ENCODE data around the gene RPP30. TPM values are rescaled to one million over a fixed set of nuclear protein-coding genes. Genes with fewer than 3 reads are reported as not detected.
A peak's percentile ranks its signal among the peaks of the same experiment; 100 is the strongest.

The RPP30 gene
- total and polyA plus RNA-seq, 2 experiments from 2014 or later: 23.6 to 48.4 TPM

GRCh38 chr10:90913774-90914420 lies 42.1 kb downstream of the RPP30 start:
- TF ChIP-seq, protein P1, sequence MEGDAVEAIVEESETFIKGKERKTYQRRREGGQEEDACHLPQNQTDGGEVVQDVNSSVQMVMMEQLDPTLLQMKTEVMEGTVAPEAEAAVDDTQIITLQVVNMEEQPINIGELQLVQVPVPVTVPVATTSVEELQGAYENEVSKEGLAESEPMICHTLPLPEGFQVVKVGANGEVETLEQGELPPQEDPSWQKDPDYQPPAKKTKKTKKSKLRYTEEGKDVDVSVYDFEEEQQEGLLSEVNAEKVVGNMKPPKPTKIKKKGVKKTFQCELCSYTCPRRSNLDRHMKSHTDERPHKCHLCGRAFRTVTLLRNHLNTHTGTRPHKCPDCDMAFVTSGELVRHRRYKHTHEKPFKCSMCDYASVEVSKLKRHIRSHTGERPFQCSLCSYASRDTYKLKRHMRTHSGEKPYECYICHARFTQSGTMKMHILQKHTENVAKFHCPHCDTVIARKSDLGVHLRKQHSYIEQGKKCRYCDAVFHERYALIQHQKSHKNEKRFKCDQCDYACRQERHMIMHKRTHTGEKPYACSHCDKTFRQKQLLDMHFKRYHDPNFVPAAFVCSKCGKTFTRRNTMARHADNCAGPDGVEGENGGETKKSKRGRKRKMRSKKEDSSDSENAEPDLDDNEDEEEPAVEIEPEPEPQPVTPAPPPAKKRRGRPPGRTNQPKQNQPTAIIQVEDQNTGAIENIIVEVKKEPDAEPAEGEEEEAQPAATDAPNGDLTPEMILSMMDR (IDR thresholded peaks at IDR 0.05; ENCODE audit: low read depth, low read length): no peak
- Histone ChIP-seq H3K27ac (no peak overlapping the region), H3K9me3 (ENCODE audit: low read depth) (no peaks in the 10 kb centered on the region), H3K4me1 (ENCODE audit: low read depth) (peaks cover 30% of the 10 kb centered on the region), H3K4me3 (no peak overlapping the region), H3K27me3 (no peaks in the 10 kb centered on the region), H3K36me3 (no peaks in the 10 kb centered on the region)
- no peak for DNase-seq (ENCODE audit: low read depth in 1 of 2, low spot score in 1 of 2)

DNA sequence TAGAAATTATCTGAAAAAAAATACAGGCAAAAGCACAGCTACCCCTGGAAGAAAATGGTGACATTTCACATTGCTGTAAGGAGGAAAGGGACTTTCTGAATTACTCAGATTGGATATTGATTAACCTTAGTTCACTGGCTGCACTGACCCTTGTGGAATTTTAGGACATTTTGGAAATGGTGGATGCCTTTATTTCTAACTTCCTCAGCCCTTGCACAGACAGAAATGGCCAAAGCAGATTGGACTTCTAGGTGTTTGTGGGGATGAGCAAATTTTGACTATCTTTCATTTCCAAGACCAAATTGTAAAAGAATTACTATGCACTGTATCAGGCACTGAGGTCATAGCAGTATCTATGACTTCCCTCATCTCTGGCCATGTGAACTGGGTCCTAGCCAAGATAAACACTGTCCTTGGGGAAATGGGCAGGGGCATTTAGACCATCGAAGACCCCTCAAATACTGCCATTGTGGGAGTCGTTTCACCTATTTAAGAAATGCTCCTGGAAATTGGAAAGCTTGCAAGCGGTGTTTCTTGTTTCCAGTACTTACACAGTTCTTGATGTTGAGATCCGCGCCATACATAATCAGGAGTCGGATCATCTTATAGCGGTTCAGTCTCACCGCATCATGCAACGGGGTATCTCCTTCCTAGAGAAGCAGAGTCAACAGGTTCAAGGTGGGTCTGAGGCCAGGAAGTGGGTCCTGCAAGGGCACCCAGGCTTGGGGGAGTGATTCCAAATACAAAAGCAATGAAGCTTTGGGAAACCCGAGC lies 43.4 kb downstream of the RPP30 start:
- Histone ChIP-seq H3K4me3 (no peak overlapping the region), H3K27me3 (no peaks in the 10 kb centered on the region), H3K4me1 (ENCODE audit: low read depth) (peaks cover 42% of the 10 kb centered on the region), H3K9me3 (ENCODE audit: low read depth) (no peaks in the 10 kb centered on the region), H3K36me3 (no peaks in the 10 kb centered on the region), H3K27ac (no peak overlapping the region)
- TF ChIP-seq, protein P1 (IDR thresholded peaks at IDR 0.05; ENCODE audit: low read depth, low read length): no peak
- DNase-seq (ENCODE audit: low read depth in 1 of 2, low spot score in 1 of 2): no peak

GRCh38 chr10:90915766-90916075 lies 43.9 kb downstream of the RPP30 start:
- TF ChIP-seq, protein P1 (IDR thresholded peaks at IDR 0.05; ENCODE audit: low read depth, low read length): no peak
- peaks cover 48% of the 10 kb centered on the region for H3K4me1 ChIP-seq (ENCODE audit: low read depth)
- no peaks in the 10 kb centered on the region for H3K36me3 ChIP-seq
- no peak overlapping the region for H3K4me3 ChIP-seq
- no peaks in the 10 kb centered on the region for H3K9me3 ChIP-seq (ENCODE audit: low read depth)
- no peak overlapping the region for H3K27ac ChIP-seq
- DNase-seq (ENCODE audit: low read depth in 1 of 2, low spot score in 1 of 2): no peak
- H3K27me3 ChIP-seq: no peaks in the 10 kb centered on the region

DNA sequence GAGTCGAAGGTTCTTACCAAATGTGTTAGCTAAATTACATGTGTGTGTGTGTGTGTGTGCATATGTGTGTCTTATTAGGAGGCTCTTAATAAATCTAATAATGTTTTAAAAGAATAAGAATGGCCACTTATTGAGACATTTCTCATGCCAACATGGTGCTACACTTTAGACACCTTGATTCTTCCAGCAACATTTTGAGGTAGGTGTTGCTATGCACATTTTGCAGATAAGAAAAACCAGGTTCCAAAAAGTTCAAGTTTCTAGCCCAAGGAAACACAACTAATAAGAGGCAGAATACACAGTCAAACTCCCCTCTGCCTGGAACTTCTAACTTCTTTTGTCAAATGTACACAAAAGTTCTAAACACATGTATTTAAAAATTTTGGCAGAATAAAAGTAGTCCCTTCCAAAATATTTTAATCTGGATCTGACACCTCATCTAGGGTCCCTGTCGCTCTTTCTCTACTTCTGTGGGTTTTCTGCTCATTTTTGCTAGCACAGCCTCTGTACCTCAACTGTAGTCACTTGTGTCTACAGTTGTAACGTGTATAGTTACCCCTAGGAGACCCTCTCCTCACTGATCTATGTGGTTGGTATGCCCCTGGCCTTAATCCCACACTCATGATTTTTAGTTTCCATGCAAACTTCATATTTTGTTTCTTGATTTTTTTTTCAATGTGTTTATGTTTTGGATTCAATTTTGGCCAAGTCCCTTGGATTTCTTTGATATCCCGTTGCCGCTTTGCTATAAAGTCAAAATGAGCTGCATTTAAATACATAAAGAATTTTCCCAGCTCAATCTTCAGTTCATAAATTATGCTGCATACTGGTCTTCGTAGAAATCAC lies 44.8 kb downstream of the RPP30 start:
- Histone ChIP-seq H3K9me3 (ENCODE audit: low read depth) (no peaks in the 10 kb centered on the region), H3K36me3 (no peaks in the 10 kb centered on the region), H3K4me1 (ENCODE audit: low read depth) (peaks cover 51% of the 10 kb centered on the region), H3K4me3 (no peak overlapping the region), H3K27ac (peak overlapping the region; percentile 12), H3K27me3 (no peaks in the 10 kb centered on the region)
- TF ChIP-seq, protein P1 (IDR thresholded peaks at IDR 0.05; ENCODE audit: low read depth, low read length): no peak
- DNase-seq (ENCODE audit: low read depth in 1 of 2, low spot score in 1 of 2): no peak

GRCh38 chr10:90917238-90917967 lies 45.6 kb downstream of the RPP30 start:
- Histone ChIP-seq H3K4me1 (ENCODE audit: low read depth) (peaks cover 44% of the 10 kb centered on the region), H3K9me3 (ENCODE audit: low read depth) (no peaks in the 10 kb centered on the region), H3K36me3 (no peaks in the 10 kb centered on the region), H3K4me3 (no peak overlapping the region), H3K27ac (peak overlapping the region; percentile 12), H3K27me3 (no peaks in the 10 kb centered on the region)
- TF ChIP-seq, protein P1 (IDR thresholded peaks at IDR 0.05; ENCODE audit: low read depth, low read length): no peak
- DNase-seq (ENCODE audit: low read depth in 1 of 2, low spot score in 1 of 2): no peak

Measured in cardiac muscle cell (in vitro differentiated cells and primary cell).